Fibroblast of lung (primary cell): ENCODE measurements around the gene PYGB. TPM values are rescaled to one million over a fixed set of nuclear protein-coding genes. Genes with fewer than 3 reads are reported as not detected.

Experiments
- DNase-seq, 2 donors: peaks; one replicate each; pipeline versions ENCODE4 v3.0.0 to v3.0.0-alpha.2; 2010; ENCODE audit warnings: low read depth in 2 of 2
- H2AFZ ChIP-seq: 2 replicates; pipeline ENCODE4 v1.5.1; 2012; ENCODE audit warnings: low read length, control low read depth, inconsistent platforms
- H3K27ac ChIP-seq: 2 replicates; pipeline ENCODE4 v1.5.1; 2011; ENCODE audit warnings: low read length, control low read depth; ENCODE audit not compliant: insufficient read depth
- H3K27me3 ChIP-seq: 2 replicates; pipeline ENCODE4 v1.5.1; 2011; ENCODE audit warnings: mild to moderate bottlenecking, low read length; ENCODE audit not compliant: control insufficient read depth, insufficient read depth
- H3K36me3 ChIP-seq: 2 replicates; pipeline ENCODE4 v1.5.1; 2011; ENCODE audit warnings: low read length; ENCODE audit not compliant: control insufficient read depth, insufficient read depth
- H3K4me1 ChIP-seq: 2 replicates; pipeline ENCODE4 v1.5.1; 2011; ENCODE audit warnings: low read length; ENCODE audit not compliant: control insufficient read depth, insufficient read depth; ENCODE audit errors: extremely low read depth
- H3K4me2 ChIP-seq: 2 replicates; pipeline ENCODE4 v1.5.1; 2011; ENCODE audit warnings: low read length, control low read depth; ENCODE audit not compliant: insufficient read depth; ENCODE audit errors: extremely low read depth
- H3K4me3 ChIP-seq, 4 experiments: fragments of 200-600 bp in 1 of 4; sonication (generic) in 1 of 4; replicated peaks in 1 of 4; 2 replicates each; pipeline ENCODE4 v1.5.1; 2011 to 2016; ENCODE audit warnings: low read length in 4 of 4, low read depth in 3 of 4, mild to moderate bottlenecking in 3 of 4, control low read depth in 2 of 4, inconsistent platforms in 1 of 4, mixed read lengths in 1 of 4; ENCODE audit not compliant: insufficient read depth in 1 of 4; ENCODE audit errors: control extremely low read depth in 1 of 4
- H3K79me2 ChIP-seq: 2 replicates; pipeline ENCODE4 v1.5.1; 2012; ENCODE audit warnings: mild to moderate bottlenecking, low read length, inconsistent platforms; ENCODE audit not compliant: control insufficient read depth, insufficient read depth
- H3K9ac ChIP-seq: 2 replicates; pipeline ENCODE4 v1.5.1; 2011; ENCODE audit warnings: mild to moderate bottlenecking, low read length, control low read depth; ENCODE audit not compliant: insufficient read depth
- H3K9me3 ChIP-seq: 2 replicates; pipeline ENCODE4 v1.5.1; 2012; ENCODE audit warnings: low read depth, low read length; ENCODE audit not compliant: control insufficient read depth, insufficient read depth
- H4K20me1 ChIP-seq: 2 replicates; pipeline ENCODE4 v1.5.1; 2011; ENCODE audit warnings: low read length; ENCODE audit not compliant: control insufficient read depth, insufficient read depth; ENCODE audit errors: extremely low read depth
- CTCF ChIP-seq, 2 donors: IDR thresholded peaks in 1 of 2; conservative IDR thresholded peaks in 1 of 2; 1 replicate in 1 of 2; 2 replicates in 1 of 2; pipeline ENCODE4 v1.5.1; 2011 to 2012; ENCODE audit warnings: low read length in 2 of 2, control low read depth in 1 of 2, inconsistent platforms in 1 of 2, low read depth in 1 of 2, mild to moderate bottlenecking in 1 of 2
- EZH2 ChIP-seq: IDR thresholded peaks from 2 replicates; pipeline ENCODE4 v1.5.1; 2012; ENCODE audit warnings: low read length, control low read depth, mild to moderate bottlenecking; ENCODE audit errors: missing control alignments
- polyA plus RNA-seq, 2 donors: library from polyadenylated mRNA; depleted of rRNA in 1 of 2; stranded (reverse) in 1 of 2; unstranded in 1 of 2; fragments of >200 nt; gene quantifications; 2 replicates each; pipeline ENCODE4 v1.2.1, GENCODE V29; 2011 to 2012; ENCODE audit warnings: missing spikeins in 1 of 2
- total RNA-seq: library from RNA; depleted of rRNA; stranded (reverse); fragments of >200 nt; gene quantifications from 2 replicates; pipeline ENCODE4 v1.2.1, GENCODE V29; 2014

PYGB gene
- total and polyA plus RNA-seq, 2 donors (not counting 1 experiment from before 2014, with no cell fraction given), result 37.0 to 89.5 TPM

GRCh38 chr20:25214426-25214790, 33.5 kb upstream of the PYGB start:
- H3K27ac ChIP-seq, result no peak overlapping the region
- no peak for DNase-seq

DNA sequence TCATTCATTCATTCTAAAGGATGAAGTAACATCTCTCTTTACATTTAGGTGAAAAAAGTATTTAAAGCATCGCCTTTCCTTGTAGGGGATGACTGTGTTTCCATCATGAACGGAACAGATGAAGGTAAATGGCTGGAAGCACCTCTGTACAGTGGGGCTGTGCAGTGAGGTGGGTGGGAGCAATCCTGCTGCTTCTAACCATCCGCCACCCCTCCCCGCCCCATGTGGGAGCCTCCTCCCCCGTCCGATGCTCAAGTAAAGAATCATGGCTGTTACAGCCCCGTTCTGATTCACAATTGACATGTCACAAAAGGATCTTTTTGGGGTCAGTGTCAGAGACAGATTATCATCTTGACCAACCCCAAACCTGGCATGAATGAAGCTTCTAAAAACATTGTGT, 33.1 kb upstream of the PYGB start:
- H3K27me3 ChIP-seq, result no peaks in the 10 kb centered on the region
- H3K4me3 ChIP-seq, result no peak overlapping the region
- no peak overlapping the region for H3K4me2 ChIP-seq
- H3K79me2 ChIP-seq, result no peaks in the 10 kb centered on the region
- no peak overlapping the region for H2AFZ ChIP-seq
- peaks cover 10% of the 10 kb centered on the region for H3K36me3 ChIP-seq
- TF ChIP-seq EZH2 (no peak), CTCF (conservative IDR thresholded peaks at IDR 0.05 in 1 of 2, IDR thresholded peaks at IDR 0.05 in 1 of 2; ENCODE audit: low read depth in 1 of 2, low read length in 2 of 2) (no peak)
- H3K4me1 ChIP-seq, result no peaks in the 10 kb centered on the region
- H3K9ac ChIP-seq, result no peak overlapping the region
- no peaks in the 10 kb centered on the region for H3K9me3 ChIP-seq
- H4K20me1 ChIP-seq, result no peaks in the 10 kb centered on the region
- H3K27ac ChIP-seq, result no peak overlapping the region
- no peak for DNase-seq

More at GRCh38 chr20:25214426-25214790, 33.5 kb upstream of the PYGB start:
- Histone ChIP-seq H3K9me3 (no peaks in the 10 kb centered on the region), H3K27me3 (no peaks in the 10 kb centered on the region), H3K4me2 (no peak overlapping the region), H2AFZ (no peak overlapping the region), H4K20me1 (no peaks in the 10 kb centered on the region), H3K4me1 (no peaks in the 10 kb centered on the region), H3K36me3 (peaks cover 10% of the 10 kb centered on the region), H3K9ac (no peak overlapping the region), H3K4me3 (no peak overlapping the region), H3K79me2 (no peaks in the 10 kb centered on the region)
- TF ChIP-seq EZH2 (no peak), CTCF (conservative IDR thresholded peaks at IDR 0.05 in 1 of 2, IDR thresholded peaks at IDR 0.05 in 1 of 2; ENCODE audit: low read depth in 1 of 2, low read length in 2 of 2) (no peak)

DNA sequence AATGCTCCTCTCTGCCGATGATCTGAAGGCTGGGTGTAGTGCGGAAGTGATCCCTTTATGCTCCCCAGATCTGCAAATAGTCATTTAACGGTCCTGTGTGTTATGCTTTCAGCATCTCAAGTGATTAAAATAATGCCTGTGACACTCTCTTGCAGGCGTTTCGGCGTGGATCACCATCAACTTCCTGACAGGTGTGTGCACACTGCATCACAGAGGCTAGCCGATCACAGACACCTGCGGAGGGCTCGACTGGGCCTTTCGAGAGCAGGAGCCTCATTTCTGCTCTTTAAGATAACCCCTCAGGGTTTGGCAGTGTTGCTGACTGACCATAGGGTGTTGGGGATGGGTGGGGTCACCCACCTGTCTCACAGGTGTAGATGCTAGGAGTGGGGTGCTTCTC, 32.4 kb upstream of the PYGB start:
- TF ChIP-seq EZH2, result no peak
- TF ChIP-seq CTCF (conservative IDR thresholded peaks at IDR 0.05 in 1 of 2, IDR thresholded peaks at IDR 0.05 in 1 of 2; ENCODE audit: low read depth in 1 of 2, low read length in 2 of 2), result no peak
- Histone ChIP-seq H3K79me2 (no peaks in the 10 kb centered on the region), H3K27ac (no peak overlapping the region), H3K4me1 (no peaks in the 10 kb centered on the region), H3K4me2 (no peak overlapping the region), H3K27me3 (no peaks in the 10 kb centered on the region), H3K4me3 (no peak overlapping the region), H2AFZ (no peak overlapping the region), H4K20me1 (no peaks in the 10 kb centered on the region), H3K9ac (no peak overlapping the region), H3K9me3 (no peaks in the 10 kb centered on the region), H3K36me3 (peaks cover 10% of the 10 kb centered on the region)
- no peak for DNase-seq
